K562 (cell line): ENCODE measurements around the gene TBC1D9.

Experiments
- HMGXB4 ChIP-seq: sonication (generic); formaldehyde crosslinking; IDR thresholded peaks from 2 replicates; pipeline ENCODE4 v1.8.1; 2023; ENCODE audit warnings: mild to moderate bottlenecking, missing genetic modification reagents
- ILK ChIP-seq: fragments of 450-650 bp; IDR thresholded peaks from 2 replicates; pipeline ENCODE4 v1.6.1; 2016; ENCODE audit warnings: missing genetic modification characterization, low read depth, mild to moderate bottlenecking, missing compliant biosample characterization, moderate library complexity, borderline replicate concordance
- RERE ChIP-seq: sonication (generic); formaldehyde crosslinking; IDR thresholded peaks from 2 replicates; pipeline ENCODE4 v1.8.0; 2023; ENCODE audit warnings: missing genetic modification reagents, mild to moderate bottlenecking, borderline replicate concordance

- no peak for TF ChIP-seq RERE (CRISPR knock-in tag)
- no peak for TF ChIP-seq ILK (tag)
- no peak for TF ChIP-seq HMGXB4
These were observed 122.2 kb downstream of the TBC1D9 start for GRCh38 chr4:140633951-140634350.
